Gastrocnemius medialis (tissue), 4 donors: ENCODE measurements around the gene NAPB. TPM values are rescaled to one million over a fixed set of nuclear protein-coding genes. Genes with fewer than 3 reads are reported as not detected.

Experiments used
- ATAC-seq, 2 donors: fragments of 150-250 bp; one replicate each; pipeline ENCODE4 v1.9.1; 2016
- DNase-seq, 2 donors: peaks; one replicate each; pipeline ENCODE4 v3.0.0-alpha.2; 2019
- H3K27ac ChIP-seq, 4 donors: fragments of 200-600 bp; sonication (generic); 1 replicate in 1 of 4; 2 replicates in 3 of 4; pipeline ENCODE4 v1.5.1; 2016 to 2018; ENCODE audit warnings: mild to moderate bottlenecking in 2 of 4, moderate library complexity in 1 of 4
- H3K27me3 ChIP-seq, 3 donors: fragments of 200-600 bp; sonication (generic) in 2 of 3; 1 replicate in 1 of 3; 2 replicates in 2 of 3; pipeline versions ENCODE4 v1.5.1 to v1.6.0; 2016 to 2019; ENCODE audit warnings: mild to moderate bottlenecking in 1 of 3, moderate library complexity in 1 of 3
- H3K36me3 ChIP-seq, 2 donors: fragments of 200-600 bp; sonication (generic) in 1 of 2; one replicate each; pipeline ENCODE4 v1.5.1; 2017 to 2018
- H3K4me1 ChIP-seq, 2 donors: fragments of 200-600 bp; sonication (generic) in 1 of 2; one replicate each; pipeline ENCODE4 v1.5.1; 2016 to 2017; ENCODE audit warnings: mild to moderate bottlenecking in 2 of 2
- H3K4me3 ChIP-seq, 4 donors: fragments of 200-600 bp; sonication (generic) in 3 of 4; 1 replicate in 1 of 4; 2 replicates in 3 of 4; pipeline ENCODE4 v1.5.1; 2016 to 2019; ENCODE audit warnings: mild to moderate bottlenecking in 2 of 4
- H3K9me3 ChIP-seq, 3 donors: fragments of 200-600 bp; sonication (generic) in 2 of 3; 1 replicate in 1 of 3; 2 replicates in 2 of 3; pipeline ENCODE4 v1.5.1; 2016 to 2019
- POLR2A ChIP-seq, 2 donors: fragments of 450-650 bp; IDR thresholded peaks; one replicate each; pipeline ENCODE4 v1.6.1; 2017; ENCODE audit warnings: antibody characterized with exemption in 2 of 2, mild to moderate bottlenecking in 2 of 2, moderate library complexity in 2 of 2
- in situ Hi-C, 4 donors: fragments of 200-750 bp; cut with MboI; loops; one replicate each; pipeline versions ENCODE4 v1.15.0 to v1.8.0; 2017; ENCODE audit warnings: low sequenced_read_pairs in 4 of 4
- intact Hi-C: fragments of 100-400 bp; cut with DNase I; formaldehyde crosslinking; loops from one replicate; pipeline ENCODE4 v1.15.1; 2023; ENCODE audit warnings: low total_unique reads
- total RNA-seq, 4 donors: library from RNA; depleted of rRNA; stranded (reverse); fragments of >200 nt; gene quantifications; one replicate each; pipeline versions ENCODE4 v1.1.0 to v1.2.3, GENCODE V29; 2016
- TF ChIP-seq, protein P1 (sequence below), 5 experiments: fragments of 450-650 bp in 3 of 5; fragments of 200-600 bp in 2 of 5; sonication (generic) in 2 of 5; IDR thresholded peaks in 4 of 5; conservative IDR thresholded peaks in 1 of 5; 1 replicate in 4 of 5; 2 replicates in 1 of 5; pipeline ENCODE4 v1.5.1; 2016 to 2019; ENCODE audit warnings: antibody characterized with exemption in 5 of 5, mild to moderate bottlenecking in 3 of 5, moderate library complexity in 3 of 5

Gene NAPB
- total RNA-seq, 4 donors from 2014 or later = 3.2 to 8.3 (median 3.8) TPM

DNA sequence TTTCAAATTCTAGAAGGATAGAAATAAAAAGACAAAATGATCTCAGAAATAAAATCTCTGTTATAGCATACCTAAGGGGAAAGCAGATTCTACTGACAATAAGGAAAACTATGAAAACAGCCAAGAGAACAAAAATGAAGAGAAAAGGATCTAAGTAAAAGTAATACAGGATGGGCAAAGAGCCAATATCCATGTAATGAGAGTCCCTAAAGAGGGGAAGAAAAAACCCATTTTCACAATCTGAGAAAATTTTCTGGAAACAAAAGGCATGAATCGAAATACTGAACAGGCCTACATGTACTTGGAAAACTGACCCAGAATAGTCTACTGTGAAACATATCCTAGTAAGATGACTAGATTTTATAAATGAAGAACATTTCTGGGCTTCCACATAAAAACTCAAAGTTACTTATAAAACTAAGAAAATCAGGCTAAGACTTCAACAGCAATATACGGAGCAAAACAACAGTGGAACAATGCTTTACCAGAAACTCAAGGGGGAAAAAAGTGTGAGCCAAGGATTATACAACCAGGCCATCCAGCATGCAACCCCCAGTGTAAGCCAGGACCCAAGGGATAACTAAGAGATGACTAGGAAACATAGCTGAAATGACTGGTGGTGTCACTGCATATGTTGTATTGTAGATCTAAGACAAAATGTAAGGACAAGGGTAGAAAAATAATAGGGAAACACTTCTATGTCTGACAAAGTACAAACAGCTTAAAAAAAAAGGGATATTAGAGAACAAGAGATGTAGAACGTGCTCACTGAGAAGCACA lies 10.2 kb downstream of the NAPB start:
- peaks cover 54 to 61% of the 10 kb centered on the region in 2 donors for H3K4me1 ChIP-seq
- ATAC-seq = no peak
- no peak overlapping the region for H3K4me3 ChIP-seq
- TF ChIP-seq POLR2A (IDR thresholded peaks at IDR 0.05) = no peak
- TF ChIP-seq, protein P1, sequence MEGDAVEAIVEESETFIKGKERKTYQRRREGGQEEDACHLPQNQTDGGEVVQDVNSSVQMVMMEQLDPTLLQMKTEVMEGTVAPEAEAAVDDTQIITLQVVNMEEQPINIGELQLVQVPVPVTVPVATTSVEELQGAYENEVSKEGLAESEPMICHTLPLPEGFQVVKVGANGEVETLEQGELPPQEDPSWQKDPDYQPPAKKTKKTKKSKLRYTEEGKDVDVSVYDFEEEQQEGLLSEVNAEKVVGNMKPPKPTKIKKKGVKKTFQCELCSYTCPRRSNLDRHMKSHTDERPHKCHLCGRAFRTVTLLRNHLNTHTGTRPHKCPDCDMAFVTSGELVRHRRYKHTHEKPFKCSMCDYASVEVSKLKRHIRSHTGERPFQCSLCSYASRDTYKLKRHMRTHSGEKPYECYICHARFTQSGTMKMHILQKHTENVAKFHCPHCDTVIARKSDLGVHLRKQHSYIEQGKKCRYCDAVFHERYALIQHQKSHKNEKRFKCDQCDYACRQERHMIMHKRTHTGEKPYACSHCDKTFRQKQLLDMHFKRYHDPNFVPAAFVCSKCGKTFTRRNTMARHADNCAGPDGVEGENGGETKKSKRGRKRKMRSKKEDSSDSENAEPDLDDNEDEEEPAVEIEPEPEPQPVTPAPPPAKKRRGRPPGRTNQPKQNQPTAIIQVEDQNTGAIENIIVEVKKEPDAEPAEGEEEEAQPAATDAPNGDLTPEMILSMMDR (IDR thresholded peaks at IDR 0.05 in 4 of 5, conservative IDR thresholded peaks at IDR 0.05 in 1 of 5) = no peak
- H3K27me3 ChIP-seq = no peaks in the 10 kb centered on the region
- peak overlapping the region; percentile 25 to 69 (median 50) for H3K27ac ChIP-seq
- intact Hi-C loops (no loop called here), in situ Hi-C loops (loop anchor here in 1 of 4 donors (25.0 kb wide), 1 partner anchor 201 kb away; the partner anchor contains the start of gene CST9)
- no peaks in the 10 kb centered on the region for H3K36me3 ChIP-seq
- DNase-seq = no peak
- no peaks in the 10 kb centered on the region for H3K9me3 ChIP-seq

DNA sequence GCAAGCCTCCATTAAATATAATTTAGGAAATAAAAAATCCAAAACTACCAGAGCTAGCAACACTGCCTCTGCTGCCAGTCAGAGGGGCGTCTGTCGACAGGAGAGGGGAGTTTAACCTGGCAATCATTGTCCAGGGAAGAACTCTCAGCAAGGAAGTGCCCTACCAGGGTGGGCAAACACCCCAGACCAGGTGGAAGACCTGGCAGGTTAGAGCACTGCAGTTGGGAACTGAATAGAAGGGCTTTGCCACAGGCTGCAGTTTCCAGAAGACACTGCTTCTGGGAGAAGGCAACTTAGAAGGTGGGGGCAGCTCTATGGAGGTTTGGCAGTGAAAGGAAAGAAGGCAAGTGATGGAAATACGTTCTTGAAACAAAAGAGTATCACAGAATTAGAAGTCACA lies 11.5 kb downstream of the NAPB start:
- no peaks in the 10 kb centered on the region for H3K9me3 ChIP-seq
- TF ChIP-seq POLR2A (IDR thresholded peaks at IDR 0.05) = no peak
- TF ChIP-seq, protein P1 (IDR thresholded peaks at IDR 0.05 in 4 of 5, conservative IDR thresholded peaks at IDR 0.05 in 1 of 5) = no peak

DNA sequence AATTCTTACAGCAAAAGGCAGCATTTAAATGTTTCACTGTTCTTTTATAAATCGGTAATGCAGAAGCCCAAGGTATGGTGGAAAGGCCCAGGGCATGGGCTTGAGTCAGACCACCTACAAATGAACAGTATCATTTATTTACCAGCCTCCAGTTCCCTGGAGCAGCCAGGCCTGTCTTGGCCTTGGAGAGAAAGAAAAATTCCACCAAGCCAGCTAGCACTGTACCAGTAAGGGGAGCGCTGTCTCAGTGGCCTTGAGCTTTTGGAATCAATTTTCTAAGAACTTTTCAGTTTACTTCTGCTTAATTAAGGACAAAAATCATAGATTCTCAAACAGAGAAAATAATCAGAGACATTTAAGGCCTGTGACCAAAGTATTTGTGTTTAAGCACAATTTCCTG lies 12.3 kb downstream of the NAPB start:
- H3K27ac ChIP-seq = no peak overlapping the region
- no peaks in the 10 kb centered on the region for H3K9me3 ChIP-seq
- ATAC-seq (no peak), DNase-seq (no peak)
- no peak overlapping the region for H3K4me3 ChIP-seq
- H3K36me3 ChIP-seq = no peaks in the 10 kb centered on the region
- in situ Hi-C loops = loop anchor here in 1 of 4 donors (25.0 kb wide), 1 partner anchor 203 kb away; the partner anchor contains the start of gene CST9
- no peak for TF ChIP-seq POLR2A (IDR thresholded peaks at IDR 0.05)
- TF ChIP-seq, protein P1 (IDR thresholded peaks at IDR 0.05 in 4 of 5, conservative IDR thresholded peaks at IDR 0.05 in 1 of 5) = no peak
- H3K4me1 ChIP-seq = peaks cover 53 to 58% of the 10 kb centered on the region in 2 donors
- H3K27me3 ChIP-seq = no peaks in the 10 kb centered on the region
- intact Hi-C loops = no loop called here

More for the DNA sequence above, 11.5 kb downstream of the NAPB start:
- in situ Hi-C loops (loop anchor here in 1 of 4 donors (25.0 kb wide), 1 partner anchor 203 kb away; the partner anchor contains the start of gene CST9), intact Hi-C loops (no loop called here)
- no peaks in the 10 kb centered on the region for H3K36me3 ChIP-seq
- no peak overlapping the region for H3K27ac ChIP-seq
- ATAC-seq (no peak), DNase-seq (no peak)
- no peak overlapping the region for H3K4me3 ChIP-seq
- H3K4me1 ChIP-seq = peaks cover 51 to 58% of the 10 kb centered on the region in 2 donors
- no peaks in the 10 kb centered on the region for H3K27me3 ChIP-seq

DNA sequence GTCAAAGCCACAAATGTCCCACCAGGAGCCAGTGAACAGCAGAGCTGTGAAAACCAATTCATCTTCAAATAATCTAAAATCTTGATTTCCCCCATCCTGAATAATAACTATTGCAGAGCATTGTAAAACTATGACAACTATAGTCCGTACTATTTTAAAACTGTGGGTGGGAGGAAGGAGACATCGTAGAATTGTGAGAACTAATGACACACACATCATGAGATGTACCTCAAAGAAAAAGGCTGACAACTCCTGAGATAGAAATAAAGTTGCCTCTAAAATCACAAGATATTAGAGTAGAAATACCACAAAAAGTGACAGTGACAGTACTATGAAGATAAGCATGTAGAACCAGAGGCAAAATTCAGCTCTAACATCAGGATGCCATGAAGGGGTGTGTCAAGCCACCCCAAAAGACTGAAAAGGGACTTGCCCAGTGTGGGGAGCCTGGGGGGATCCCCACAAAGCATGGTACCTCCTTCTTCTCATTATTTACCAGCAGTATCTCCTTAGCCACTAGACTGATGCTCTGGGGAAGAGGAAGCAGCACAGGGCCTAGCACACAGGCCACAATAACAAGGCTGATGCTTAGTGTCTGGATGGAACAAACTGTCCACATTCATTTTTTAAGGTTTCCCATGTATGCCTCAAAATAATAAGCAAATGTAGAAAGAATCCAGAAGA lies 13.4 kb downstream of the NAPB start:
- ATAC-seq (no peak), DNase-seq (no peak)
- TF ChIP-seq, protein P1 (IDR thresholded peaks at IDR 0.05 in 4 of 5, conservative IDR thresholded peaks at IDR 0.05 in 1 of 5) = no peak
- TF ChIP-seq POLR2A (IDR thresholded peaks at IDR 0.05) = no peak
- Histone ChIP-seq H3K4me3 (no peak overlapping the region), H3K9me3 (no peaks in the 10 kb centered on the region), H3K36me3 (no peaks in the 10 kb centered on the region), H3K27ac (no peak overlapping the region), H3K27me3 (no peaks in the 10 kb centered on the region), H3K4me1 (peaks cover 49 to 57% of the 10 kb centered on the region in 2 donors)
- intact Hi-C loops = no loop called here
- in situ Hi-C loops = loop anchor here in 1 of 4 donors (25.0 kb wide), 1 partner anchor 204 kb away; the partner anchor contains the start of gene CST9
